GM15510 (cell line): ENCODE measurements around the gene THSD4.

Source experiments
- POLR2A ChIP-seq: IDR thresholded peaks from 3 replicates; pipeline ENCODE4 v1.6.1; 2011; ENCODE audit warnings: borderline replicate concordance; ENCODE audit not compliant: insufficient read length; ENCODE audit errors: extremely low read depth

The THSD4 gene

DNA sequence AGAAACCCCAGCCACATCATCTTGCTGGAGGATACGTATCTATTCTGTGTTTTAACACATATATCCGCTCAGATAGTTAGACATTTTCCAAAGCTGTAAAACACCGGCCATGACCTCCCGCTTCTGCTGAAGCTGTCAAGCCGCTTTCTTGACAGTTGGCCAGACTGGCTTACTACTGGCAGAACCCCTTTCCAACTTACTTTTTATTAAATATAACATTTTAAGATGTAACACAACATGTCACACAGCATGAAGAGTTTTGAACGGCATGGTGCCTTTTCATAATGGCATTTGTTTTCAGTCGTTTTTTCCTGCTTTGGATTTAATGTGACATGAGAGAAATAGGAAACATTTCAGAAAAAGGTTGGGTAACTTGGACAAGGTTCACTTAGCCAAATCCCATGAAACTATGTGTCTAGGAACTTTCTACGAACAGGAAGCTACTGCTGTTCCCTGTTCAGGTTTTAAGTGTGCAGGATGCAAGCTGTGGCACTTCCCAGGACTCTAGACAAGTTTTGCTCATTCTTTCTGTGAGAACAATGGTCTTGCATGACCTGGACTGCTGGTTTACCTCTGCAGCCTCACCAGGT is 281.4 kb downstream of the THSD4 start:
- TF ChIP-seq POLR2A: no peak

DNA sequence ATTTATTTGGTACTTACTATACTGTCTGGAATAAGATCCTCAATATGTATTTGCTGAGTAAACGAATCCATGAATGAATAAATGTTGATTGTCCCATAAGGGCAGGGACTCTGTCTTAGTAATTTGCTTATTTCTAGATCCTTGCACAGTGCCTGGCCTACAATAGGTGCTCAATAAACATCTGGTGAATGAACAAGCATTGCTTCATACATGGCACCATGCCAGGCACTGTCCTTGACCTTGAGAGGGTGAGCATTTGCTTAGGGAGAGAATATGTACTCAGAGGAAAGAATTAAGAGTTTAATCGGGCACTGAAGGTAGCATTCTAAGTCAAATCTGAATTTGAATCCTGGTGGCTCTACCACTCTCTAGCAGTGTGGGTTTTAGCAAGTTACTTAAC is 282.1 kb downstream of the THSD4 start:
- TF ChIP-seq POLR2A: no peak

DNA sequence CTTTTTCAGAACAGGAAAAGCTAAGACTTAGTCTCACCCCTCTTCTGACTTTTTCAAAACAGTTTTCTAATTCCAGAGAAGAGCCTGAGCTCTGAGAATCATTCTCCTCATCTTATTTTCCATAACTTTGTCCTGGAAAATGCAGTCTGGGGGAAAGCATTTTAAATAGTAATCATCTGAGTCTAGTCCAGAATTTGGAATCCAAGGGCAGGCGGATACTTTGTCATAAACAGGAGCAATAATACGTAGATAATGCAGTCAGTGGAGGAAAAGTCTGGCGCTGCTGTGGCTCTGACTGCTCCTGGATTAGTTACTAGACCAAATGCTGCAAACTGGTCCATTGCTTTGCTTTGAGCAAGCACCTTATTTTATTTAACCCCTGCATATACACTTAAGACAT is 285.0 kb downstream of the THSD4 start:
- no peak for TF ChIP-seq POLR2A

GRCh38 chr15:71409541-71409940 is 294.3 kb downstream of the THSD4 start:
- no peak for TF ChIP-seq POLR2A

DNA sequence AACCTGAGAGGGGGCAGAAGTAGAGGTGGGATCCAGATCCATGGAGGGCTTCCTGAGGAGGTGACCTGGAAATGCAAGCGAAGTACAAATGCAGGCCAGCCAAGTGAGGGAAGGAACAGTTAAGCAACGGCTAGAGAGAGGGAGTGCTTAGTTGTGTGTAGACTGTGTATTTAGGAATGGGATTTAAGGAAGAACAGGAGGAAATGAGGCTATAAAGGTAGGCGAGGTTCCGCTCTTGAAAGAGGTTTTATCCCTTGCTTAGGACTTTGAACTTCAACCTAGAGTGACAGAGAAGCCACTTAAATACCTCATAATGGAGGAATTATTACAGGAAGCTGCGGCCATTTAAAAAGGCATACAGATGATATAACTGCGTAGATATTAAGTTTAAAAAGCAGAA is 295.1 kb downstream of the THSD4 start:
- no peak for TF ChIP-seq POLR2A

DNA sequence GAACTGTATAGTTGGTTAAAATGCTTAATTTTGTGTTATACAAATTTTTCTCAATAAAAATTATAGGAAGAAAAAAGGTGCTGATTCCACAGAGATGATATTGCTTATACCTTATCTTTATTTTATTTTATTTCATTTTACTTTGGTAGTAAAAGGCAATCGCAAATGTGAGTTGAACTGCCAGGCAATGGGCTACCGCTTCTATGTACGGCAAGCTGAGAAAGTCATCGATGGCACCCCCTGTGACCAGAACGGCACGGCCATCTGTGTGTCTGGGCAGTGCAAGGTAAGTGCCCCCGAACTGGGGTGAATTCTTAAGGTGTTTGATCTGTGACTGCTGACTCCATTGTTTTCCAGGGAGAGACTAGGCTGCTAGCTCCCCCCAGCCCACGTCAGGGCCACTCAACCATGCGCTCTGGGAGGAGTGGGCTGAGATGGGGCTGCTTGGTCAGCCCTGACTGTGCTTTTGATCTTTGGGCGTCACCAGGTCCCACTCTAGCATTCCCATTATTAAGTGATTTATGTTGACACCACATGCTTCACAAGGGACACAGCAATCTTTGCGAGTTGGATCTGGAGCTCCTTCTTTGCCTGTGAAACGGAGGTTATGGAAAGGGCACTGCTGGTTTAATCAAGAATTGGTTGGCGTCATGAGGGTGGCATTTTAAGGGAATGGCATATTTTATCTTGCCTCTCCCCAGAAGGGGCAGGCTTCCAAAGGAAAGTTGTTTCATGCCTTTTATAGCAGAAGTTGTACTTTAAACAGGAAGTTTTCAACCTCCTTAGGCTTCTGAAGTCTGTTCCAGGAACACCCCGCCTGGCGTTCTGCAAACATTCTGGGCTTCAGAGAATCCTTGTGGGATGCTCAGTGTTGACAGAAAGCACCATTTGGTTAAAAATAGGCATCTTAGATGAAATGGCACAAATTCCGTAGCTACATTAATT is 296.5 kb downstream of the THSD4 start:
- TF ChIP-seq POLR2A: no peak

DNA sequence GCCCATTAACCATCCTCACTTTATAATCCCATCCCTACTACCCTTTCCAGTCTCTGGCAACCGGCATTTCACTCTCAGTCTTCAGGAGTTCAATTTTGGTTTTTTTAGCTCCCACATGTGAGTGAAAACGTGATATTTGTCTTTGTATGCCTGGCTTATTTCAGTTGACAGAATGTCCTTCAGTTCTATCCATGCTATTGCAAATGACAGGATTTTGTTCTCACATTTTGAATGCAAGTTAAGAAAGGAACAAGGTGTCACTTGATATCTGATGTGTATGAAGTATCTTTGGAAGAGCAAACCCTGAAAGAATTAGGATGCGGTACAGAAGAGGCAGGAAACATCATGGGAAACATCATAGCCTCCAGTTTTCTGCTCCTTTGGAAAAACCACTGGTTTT is 298.1 kb downstream of the THSD4 start:
- TF ChIP-seq POLR2A: no peak

DNA sequence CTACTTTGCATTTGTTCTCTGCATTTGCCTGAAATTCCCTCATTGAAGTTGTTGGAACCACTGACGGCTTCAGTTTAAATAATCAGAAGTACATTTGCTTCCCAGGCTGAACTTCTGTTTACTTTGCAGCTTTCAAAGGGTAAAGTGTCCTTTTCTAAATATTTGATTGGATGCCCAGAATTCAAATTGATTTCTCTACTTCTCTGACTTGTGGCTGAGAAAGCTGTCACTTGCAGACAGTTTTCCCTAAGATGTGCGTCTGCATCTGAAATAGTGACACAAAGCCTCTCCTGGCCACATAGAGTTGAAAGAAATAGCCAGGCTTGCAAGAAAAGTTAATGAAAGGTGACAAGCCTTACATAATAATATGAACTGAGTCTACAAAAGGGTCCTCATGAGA is 299.6 kb downstream of the THSD4 start:
- TF ChIP-seq POLR2A: no peak

DNA sequence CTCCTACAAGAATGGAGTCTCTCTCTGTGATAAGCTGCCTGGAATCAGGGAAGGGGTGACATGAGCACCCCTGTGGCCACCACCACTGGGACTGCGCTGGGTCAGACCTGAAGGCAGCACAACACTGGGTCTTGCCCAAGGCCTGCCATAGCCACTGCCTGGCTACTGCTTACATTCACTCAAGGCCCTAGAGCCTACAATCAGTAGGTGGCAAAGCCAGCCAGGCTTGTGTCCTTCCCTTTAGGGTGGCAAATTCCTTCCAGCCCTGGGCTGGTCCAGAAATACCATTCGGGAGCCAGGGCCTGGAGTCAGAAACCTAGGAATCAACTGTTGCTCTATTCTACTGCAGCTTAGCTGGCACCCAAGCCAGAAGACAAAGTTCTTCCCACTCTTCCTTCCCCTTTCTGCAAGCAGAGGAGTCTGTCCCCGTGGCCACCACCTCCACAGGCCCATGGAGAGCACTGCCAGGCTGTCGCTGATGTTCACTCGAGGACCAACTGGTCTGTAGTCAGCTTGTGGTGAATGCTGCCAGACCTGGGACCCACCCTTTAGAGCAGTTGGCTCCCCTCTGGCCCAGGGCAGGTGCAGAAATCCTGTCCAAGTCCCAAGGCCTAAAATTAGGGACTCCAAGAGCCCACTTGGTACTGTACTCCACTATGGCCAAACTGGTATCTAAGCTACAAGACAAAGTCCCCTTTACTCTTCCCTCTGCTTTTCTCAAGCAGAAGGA is 307.4 kb downstream of the THSD4 start:
- no peak for TF ChIP-seq POLR2A

DNA sequence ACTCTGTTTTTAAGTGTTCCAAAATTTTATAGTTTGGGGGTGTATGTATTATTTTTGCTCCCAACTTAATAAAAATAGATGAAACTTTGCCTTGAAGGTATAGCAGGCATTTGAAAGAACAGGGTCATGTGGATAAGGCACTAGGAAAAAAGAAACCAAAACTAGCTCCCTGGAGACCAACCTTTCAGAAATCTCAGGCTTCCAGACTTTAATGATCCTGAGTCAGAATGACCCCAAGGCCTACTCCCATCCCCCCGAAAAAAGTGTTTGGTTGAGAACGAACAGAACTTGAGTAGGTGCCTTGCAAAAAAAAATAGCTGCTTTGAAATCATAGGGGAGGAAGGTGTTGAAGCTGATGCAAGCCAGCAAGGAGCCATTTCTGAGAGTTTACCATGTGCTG is 309.5 kb downstream of the THSD4 start:
- TF ChIP-seq POLR2A: no peak

- TF ChIP-seq POLR2A: no peak
These were observed 310.1 kb downstream of the THSD4 start for GRCh38 chr15:71425388-71425787.

DNA sequence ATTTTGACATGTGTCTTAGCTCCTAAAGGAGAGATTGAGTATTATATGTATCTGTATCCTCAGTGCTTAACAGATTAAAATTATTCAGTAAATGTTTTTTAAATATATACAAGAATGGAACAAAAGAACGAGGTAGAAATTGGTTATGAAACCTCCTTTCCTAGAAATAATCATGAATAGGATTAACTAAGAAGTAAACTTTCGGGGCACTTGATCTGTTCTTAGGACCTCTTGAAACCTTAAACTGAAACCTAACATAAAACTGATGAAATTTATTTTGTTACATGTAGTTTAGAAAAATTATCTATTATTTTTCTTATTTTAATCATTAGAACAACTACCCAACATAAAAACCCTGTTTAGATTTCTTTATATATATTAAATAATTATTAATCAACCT is 311.5 kb downstream of the THSD4 start:
- TF ChIP-seq POLR2A: no peak

DNA sequence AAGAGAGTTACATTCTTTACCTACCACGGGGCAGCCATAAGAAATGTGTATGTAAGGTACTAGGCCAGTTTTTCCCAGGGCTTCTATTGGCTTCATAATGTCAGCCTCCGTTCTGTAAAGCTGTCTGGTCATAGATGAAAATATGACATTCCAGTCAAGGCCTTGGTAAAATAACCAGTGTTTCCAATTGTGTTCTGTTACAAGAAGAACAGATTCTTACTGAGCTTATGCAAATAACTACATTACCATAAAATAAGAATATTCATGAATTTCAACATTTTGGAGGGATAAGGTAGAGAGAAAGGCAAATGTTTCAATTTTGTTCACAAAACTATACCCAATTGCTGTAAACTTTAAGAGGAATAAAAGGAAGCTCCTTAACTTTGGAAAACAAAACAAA is 315.5 kb downstream of the THSD4 start:
- no peak for TF ChIP-seq POLR2A

DNA sequence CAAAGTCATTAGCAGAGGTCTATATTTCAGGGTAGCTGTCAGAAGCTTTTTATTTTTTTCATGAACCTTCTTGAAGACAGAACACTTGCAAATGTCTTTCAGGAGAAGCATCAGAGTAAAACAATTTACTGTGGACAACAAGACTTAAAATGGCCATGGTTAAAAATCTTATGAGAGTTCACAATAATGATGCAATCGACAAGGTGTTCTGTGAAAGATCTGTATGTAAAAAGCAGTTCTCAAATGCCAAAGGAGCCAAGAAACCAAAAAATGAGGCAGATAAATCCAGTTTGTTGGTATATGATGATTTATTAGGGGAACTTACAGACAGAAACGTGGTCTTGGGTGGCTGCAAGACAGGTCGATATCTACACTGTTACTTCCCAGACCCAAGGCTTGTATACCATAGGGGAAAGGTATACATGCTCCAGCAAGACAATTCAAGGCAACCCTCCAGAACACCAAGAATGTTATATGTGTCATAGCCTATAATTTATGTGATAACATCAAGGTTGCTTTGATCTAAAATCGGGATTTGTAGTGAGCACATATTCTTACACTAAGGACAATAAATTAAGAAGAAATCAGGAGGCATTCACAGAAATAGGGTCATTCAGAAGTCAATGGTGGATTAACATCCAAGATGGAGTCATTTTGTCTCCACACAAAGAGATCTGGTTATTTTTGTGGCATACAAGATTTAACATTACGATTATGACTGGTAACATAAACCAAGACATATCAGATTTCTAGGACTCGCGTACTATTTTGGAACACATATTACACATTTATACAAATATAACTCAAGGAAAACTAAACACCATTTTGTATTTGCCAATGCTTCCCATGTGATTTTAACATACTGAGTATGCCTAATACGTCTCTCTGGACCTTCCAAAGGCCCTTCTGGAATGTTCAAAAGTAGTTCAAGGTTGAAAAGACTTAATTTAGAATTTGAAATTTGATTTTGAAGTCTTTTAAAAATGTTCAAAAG is 316.4 kb downstream of the THSD4 start:
- TF ChIP-seq POLR2A: no peak

- TF ChIP-seq POLR2A: no peak
These were observed 318.1 kb downstream of the THSD4 start for GRCh38 chr15:71433402-71433801.

GRCh38 chr15:71434774-71435173 is 319.5 kb downstream of the THSD4 start:
- no peak for TF ChIP-seq POLR2A
